Caco-2 (cell line): Measurements from ENCODE around the gene P2RY2. TPM values are rescaled to one million over a fixed set of nuclear protein-coding genes. Genes with fewer than 3 reads are reported as not detected.

Experiments
- BruUV-seq: library from RNA; stranded (reverse); fragments of 400-500 nt; replicated peaks from 2 replicates; lab custom pipeline; 2021; lab: Mats Ljungman, UMichigan
- CTCF ChIA-PET: fragments of 300-600 bp; sonication (Branson Sonifier 250); formaldehyde crosslinking; loops from one replicate; lab custom pipeline; 2022; ENCODE audit warnings: antibody characterized with exemption; lab: Charles Lee
- POLR2A ChIA-PET: fragments of 300-600 bp; sonication (Branson Sonifier 250); formaldehyde crosslinking; loops from one replicate; lab custom pipeline; 2022; ENCODE audit warnings: antibody characterized with exemption; lab: Charles Lee
- DNase-seq, 2 experiments: peaks; one replicate each; pipeline versions ENCODE4 v3.0.0 to v3.0.0-alpha.2; 2020 to 2022
- H3K27me3 ChIP-seq: replicated peaks from 2 replicates; pipeline ENCODE4 v1.6.0; 2011; ENCODE audit warnings: low read length; ENCODE audit not compliant: control insufficient read depth, insufficient read depth
- H3K36me3 ChIP-seq: 2 replicates; pipeline ENCODE4 v1.5.1; 2011; ENCODE audit warnings: low read length; ENCODE audit not compliant: control insufficient read depth, insufficient read depth
- H3K4me1 ChIP-seq: fragments of 250-450 bp; sonication (Bioruptor Pico); 2 replicates; pipeline ENCODE4 v1.5.1; 2020; ENCODE audit warnings: mild to moderate bottlenecking
- H3K4me3 ChIP-seq: 2 replicates; pipeline ENCODE4 v1.5.1; 2011; ENCODE audit warnings: low read depth, mild to moderate bottlenecking, control low read depth, low read length
- H3K9me3 ChIP-seq: fragments of 250-450 bp; sonication (Bioruptor Pico); 2 replicates; pipeline ENCODE4 v1.5.1; 2020; ENCODE audit warnings: mild to moderate bottlenecking, moderate library complexity
- H3K27ac Mint-ChIP-seq: one replicate; pipeline ENCODE4 v1.8.0; 2022; ENCODE audit warnings: mixed read lengths; ENCODE audit not compliant: unreplicated experiment
- H3K27me3 Mint-ChIP-seq: one replicate; pipeline ENCODE4 v1.8.0; 2022; ENCODE audit warnings: mixed read lengths; ENCODE audit not compliant: insufficient read depth, unreplicated experiment
- H3K36me3 Mint-ChIP-seq: one replicate; pipeline ENCODE4 v1.8.0; 2022; ENCODE audit warnings: mild to moderate bottlenecking, mixed read lengths; ENCODE audit not compliant: insufficient read depth, unreplicated experiment
- H3K4me1 Mint-ChIP-seq: one replicate; pipeline ENCODE4 v1.8.0; 2022; ENCODE audit warnings: low read depth, mixed read lengths; ENCODE audit not compliant: unreplicated experiment
- H3K4me3 Mint-ChIP-seq: one replicate; pipeline ENCODE4 v1.8.0; 2022; ENCODE audit warnings: mild to moderate bottlenecking, moderate library complexity, mixed read lengths; ENCODE audit not compliant: unreplicated experiment
- H3K9me3 Mint-ChIP-seq: one replicate; pipeline ENCODE4 v1.8.0; 2022; ENCODE audit warnings: mixed read lengths; ENCODE audit not compliant: unreplicated experiment
- intact Hi-C: fragments of 100-400 bp; cut with micrococcal nuclease; formaldehyde crosslinking; loops from one replicate; pipeline ENCODE4 v1.10.0; 2022; ENCODE audit not compliant: unreplicated experiment
- total RNA-seq: library from RNA; stranded (reverse); gene quantifications from 2 replicates; pipeline ENCODE4 v1.2.3, GENCODE V29; 2022
- TF ChIP-seq, protein P1 (sequence below), 2 experiments: fragments of 200-600 bp in 1 of 2; IDR thresholded peaks; 1 replicate in 1 of 2; 2 replicates in 1 of 2; pipeline versions ENCODE4 v1.5.1 to v1.8.0; 2011 to 2022; ENCODE audit warnings: antibody characterized with exemption in 1 of 2, control low read depth in 1 of 2, inconsistent platforms in 1 of 2, low read depth in 1 of 2, low read length in 1 of 2, mild to moderate bottlenecking in 1 of 2, moderate library complexity in 1 of 2; ENCODE audit not compliant: insufficient read depth in 1 of 2, severe bottlenecking in 1 of 2, unreplicated experiment in 1 of 2

P2RY2 gene
- total RNA-seq, 1 experiment from 2014 or later: 10.4 TPM

DNA sequence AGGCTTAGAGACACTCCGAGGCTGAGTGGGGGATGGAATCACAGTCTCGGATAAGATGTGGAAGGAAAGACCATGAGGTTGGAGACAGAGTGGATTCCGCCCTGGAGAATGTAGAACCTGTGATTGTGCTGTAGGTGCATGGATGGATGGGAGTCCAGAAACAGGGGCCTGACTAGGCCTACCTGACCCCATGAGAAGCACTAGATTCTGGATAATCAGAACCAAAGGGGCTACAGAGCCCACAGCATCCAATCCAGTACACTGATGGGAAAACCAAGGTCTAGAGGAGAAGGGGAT lies 43.6 kb upstream of the P2RY2 start:
- no peaks in the 10 kb centered on the region for H3K9me3 Mint-ChIP-seq
- ChIA-PET POLR2A (no interaction called here), CTCF (no interaction called here)
- H3K27ac Mint-ChIP-seq: no peak overlapping the region
- H3K9me3 ChIP-seq: no peaks in the 10 kb centered on the region
- peaks cover 23% of the 10 kb centered on the region for H3K4me1 Mint-ChIP-seq
- H3K27me3 ChIP-seq: no peaks in the 10 kb centered on the region
- H3K36me3 ChIP-seq: no peaks in the 10 kb centered on the region
- H3K4me1 ChIP-seq: peaks cover 44% of the 10 kb centered on the region
- intact Hi-C loops: no loop called here
- no peak overlapping the region for H3K4me3 ChIP-seq
- H3K4me3 Mint-ChIP-seq: no peak overlapping the region
- no peaks in the 10 kb centered on the region for H3K27me3 Mint-ChIP-seq
- no peak for DNase-seq
- no TSS peak for BruUV-seq
- H3K36me3 Mint-ChIP-seq: no peaks in the 10 kb centered on the region
- TF ChIP-seq, protein P1, sequence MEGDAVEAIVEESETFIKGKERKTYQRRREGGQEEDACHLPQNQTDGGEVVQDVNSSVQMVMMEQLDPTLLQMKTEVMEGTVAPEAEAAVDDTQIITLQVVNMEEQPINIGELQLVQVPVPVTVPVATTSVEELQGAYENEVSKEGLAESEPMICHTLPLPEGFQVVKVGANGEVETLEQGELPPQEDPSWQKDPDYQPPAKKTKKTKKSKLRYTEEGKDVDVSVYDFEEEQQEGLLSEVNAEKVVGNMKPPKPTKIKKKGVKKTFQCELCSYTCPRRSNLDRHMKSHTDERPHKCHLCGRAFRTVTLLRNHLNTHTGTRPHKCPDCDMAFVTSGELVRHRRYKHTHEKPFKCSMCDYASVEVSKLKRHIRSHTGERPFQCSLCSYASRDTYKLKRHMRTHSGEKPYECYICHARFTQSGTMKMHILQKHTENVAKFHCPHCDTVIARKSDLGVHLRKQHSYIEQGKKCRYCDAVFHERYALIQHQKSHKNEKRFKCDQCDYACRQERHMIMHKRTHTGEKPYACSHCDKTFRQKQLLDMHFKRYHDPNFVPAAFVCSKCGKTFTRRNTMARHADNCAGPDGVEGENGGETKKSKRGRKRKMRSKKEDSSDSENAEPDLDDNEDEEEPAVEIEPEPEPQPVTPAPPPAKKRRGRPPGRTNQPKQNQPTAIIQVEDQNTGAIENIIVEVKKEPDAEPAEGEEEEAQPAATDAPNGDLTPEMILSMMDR (IDR thresholded peaks at IDR 0.05; ENCODE audit: insufficient read depth in 1 of 2, low read depth in 1 of 2, low read length in 1 of 2, severe bottlenecking in 1 of 2, unreplicated experiment in 1 of 2): no peak

DNA sequence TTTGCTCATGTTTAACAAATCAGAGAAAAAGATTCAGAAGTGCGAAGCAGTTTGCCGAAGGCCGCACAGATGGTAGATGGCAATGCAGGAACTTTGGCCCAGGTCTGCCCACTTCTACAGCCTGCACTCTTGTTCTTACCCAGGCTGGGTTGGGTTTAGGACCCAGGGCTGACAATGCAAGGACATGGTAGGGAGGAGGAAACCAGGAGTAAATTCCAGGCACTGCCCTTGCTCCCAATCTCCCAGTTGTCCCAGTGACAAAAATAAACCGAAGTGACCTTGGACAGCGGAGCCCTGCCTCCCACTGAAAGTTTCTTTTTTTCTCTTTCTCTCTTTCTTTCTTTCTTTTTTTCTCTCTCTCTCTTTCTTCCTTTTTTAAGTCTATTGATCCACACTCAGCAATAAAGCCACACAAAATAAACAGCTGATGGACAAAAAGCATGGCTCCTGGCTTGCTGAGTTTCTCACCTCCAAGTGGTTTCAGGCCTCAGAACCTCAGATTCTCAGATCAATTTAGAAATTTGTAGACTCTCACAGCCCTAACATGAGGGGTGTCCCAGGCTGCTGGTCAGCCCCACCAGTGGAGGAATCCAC lies 42.4 kb upstream of the P2RY2 start:
- no peaks in the 10 kb centered on the region for H3K9me3 Mint-ChIP-seq
- TF ChIP-seq, protein P1 (IDR thresholded peaks at IDR 0.05; ENCODE audit: insufficient read depth in 1 of 2, low read depth in 1 of 2, low read length in 1 of 2, severe bottlenecking in 1 of 2, unreplicated experiment in 1 of 2): no peak
- CTCF ChIA-PET: interaction anchor here (0.6 to 4.2 kb wide), 8 partner anchors 10 to 382 kb away, joined by 3 to 65 read pairs (median 4); partner anchors contain the start of genes FCHSD2 and STARD10

DNA sequence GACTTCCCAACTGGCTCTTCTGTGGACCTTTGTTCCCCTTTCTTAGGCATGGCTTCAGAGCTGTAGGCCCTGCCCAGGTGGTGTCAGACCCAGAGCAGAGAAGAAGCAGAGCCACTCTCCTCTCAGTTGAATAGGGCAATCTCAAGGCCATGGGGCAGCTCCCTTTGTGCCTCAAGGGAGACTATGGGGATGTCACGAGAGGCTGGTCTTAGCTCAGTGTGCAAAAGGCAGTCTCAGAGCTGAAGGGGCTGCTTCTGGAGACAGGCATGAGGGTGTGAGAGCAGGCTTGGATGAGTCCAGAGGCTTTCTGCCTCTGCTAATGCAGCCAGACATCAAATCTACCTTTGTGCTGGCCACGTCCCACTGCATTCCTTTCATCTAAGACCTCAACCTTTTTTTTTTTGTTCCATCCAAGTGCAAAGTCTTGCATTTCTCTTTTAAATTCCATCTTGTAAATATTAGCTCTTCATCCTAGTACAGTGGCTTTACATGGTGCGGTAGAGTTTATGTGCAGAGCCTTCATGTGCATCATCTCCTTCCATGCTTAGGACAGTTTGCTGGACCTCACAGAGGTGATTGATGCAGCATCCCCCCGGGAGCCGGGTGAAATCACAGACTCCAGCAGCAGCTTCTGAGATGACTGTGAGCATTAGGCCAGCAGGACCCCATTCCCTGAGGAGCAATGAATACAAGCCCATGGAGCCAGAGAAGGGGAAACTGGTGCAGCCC lies 41.8 kb upstream of the P2RY2 start:
- CTCF ChIA-PET: interaction anchor here (0.6 to 4.2 kb wide), 8 partner anchors 9 to 383 kb away, joined by 3 to 65 read pairs (median 4); partner anchors contain the start of genes FCHSD2 and STARD10
- Histone ChIP-seq H3K9me3 (no peaks in the 10 kb centered on the region), H3K36me3 (no peaks in the 10 kb centered on the region), H3K4me1 (peaks cover 39% of the 10 kb centered on the region), H3K4me3 (no peak overlapping the region), H3K27me3 (no peaks in the 10 kb centered on the region)
- POLR2A ChIA-PET: interaction anchor here (0.6 to 0.7 kb wide), 4 partner anchors 18 to 363 kb away, joined by 3 to 4 read pairs (median 3); partner anchors contain the start of gene RELT
- Mint-ChIP-seq H3K4me3 (no peak overlapping the region), H3K9me3 (no peaks in the 10 kb centered on the region), H3K36me3 (no peaks in the 10 kb centered on the region), H3K4me1 (peaks cover 23% of the 10 kb centered on the region), H3K27ac (peak overlapping the region; percentile 14), H3K27me3 (no peaks in the 10 kb centered on the region)
- BruUV-seq: no TSS peak
- TF ChIP-seq, protein P1 (IDR thresholded peaks at IDR 0.05; ENCODE audit: insufficient read depth in 1 of 2, low read depth in 1 of 2, low read length in 1 of 2, severe bottlenecking in 1 of 2, unreplicated experiment in 1 of 2): no peak
- peak in 1 of 2 experiments; percentile 46 for DNase-seq
- intact Hi-C loops: no loop called here

More for the DNA sequence above, 42.4 kb upstream of the P2RY2 start:
- Mint-ChIP-seq H3K27me3 (no peaks in the 10 kb centered on the region), H3K4me1 (peaks cover 23% of the 10 kb centered on the region), H3K27ac (no peak overlapping the region), H3K36me3 (no peaks in the 10 kb centered on the region), H3K4me3 (no peak overlapping the region)
- H3K4me3 ChIP-seq: no peak overlapping the region
- peaks cover 39% of the 10 kb centered on the region for H3K4me1 ChIP-seq
- no peaks in the 10 kb centered on the region for H3K27me3 ChIP-seq
- H3K36me3 ChIP-seq: no peaks in the 10 kb centered on the region
- intact Hi-C loops: no loop called here
- POLR2A ChIA-PET: no interaction called here
- BruUV-seq: no TSS peak
- peak in 1 of 2 experiments; percentile 44 for DNase-seq
- no peaks in the 10 kb centered on the region for H3K9me3 ChIP-seq
